ENCODE data around the gene DAGLA.

DNA sequence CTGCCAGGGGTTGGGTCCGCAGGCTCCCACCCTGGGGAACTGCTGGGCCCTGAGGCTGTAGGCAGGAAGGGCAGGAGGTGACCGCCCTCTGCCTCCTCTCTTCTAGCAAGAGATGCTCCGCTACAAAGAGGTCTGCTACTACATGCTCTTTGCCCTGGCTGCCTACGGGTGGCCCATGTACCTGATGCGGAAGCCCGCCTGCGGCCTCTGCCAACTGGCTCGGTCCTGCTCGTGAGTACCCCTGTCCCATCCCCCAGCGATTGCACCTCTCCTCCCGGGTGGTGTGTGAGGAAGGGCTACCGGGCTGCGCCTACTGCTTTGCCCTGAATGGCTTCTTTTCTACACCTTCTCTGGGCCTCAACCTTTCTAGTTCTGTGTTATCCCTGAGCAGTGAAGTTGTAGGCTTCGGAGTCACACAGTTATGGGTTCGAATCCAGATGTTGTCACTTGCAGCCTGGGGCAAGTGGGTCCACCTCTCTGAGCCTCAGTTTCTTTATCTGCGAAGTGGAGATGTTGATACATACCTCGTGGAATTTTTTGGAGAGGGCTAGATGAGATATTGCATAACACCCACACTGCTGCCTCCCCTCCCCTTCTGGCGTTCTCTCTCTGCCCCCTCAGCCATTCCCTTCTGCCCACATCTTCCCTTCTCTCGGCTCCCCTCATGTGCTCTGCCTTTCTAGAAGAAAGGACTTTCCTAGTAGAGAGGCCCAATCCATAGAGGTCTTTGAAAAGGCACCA is 51.2 kb downstream of the DAGLA start:
- TF ChIP-seq, protein P1, sequence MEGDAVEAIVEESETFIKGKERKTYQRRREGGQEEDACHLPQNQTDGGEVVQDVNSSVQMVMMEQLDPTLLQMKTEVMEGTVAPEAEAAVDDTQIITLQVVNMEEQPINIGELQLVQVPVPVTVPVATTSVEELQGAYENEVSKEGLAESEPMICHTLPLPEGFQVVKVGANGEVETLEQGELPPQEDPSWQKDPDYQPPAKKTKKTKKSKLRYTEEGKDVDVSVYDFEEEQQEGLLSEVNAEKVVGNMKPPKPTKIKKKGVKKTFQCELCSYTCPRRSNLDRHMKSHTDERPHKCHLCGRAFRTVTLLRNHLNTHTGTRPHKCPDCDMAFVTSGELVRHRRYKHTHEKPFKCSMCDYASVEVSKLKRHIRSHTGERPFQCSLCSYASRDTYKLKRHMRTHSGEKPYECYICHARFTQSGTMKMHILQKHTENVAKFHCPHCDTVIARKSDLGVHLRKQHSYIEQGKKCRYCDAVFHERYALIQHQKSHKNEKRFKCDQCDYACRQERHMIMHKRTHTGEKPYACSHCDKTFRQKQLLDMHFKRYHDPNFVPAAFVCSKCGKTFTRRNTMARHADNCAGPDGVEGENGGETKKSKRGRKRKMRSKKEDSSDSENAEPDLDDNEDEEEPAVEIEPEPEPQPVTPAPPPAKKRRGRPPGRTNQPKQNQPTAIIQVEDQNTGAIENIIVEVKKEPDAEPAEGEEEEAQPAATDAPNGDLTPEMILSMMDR (IDR thresholded peaks at IDR 0.05) = no peak
- TF ChIP-seq POLR2A (IDR thresholded peaks at IDR 0.05) = no peak
